Gastrocnemius medialis (tissue), 4 donors: ENCODE data around the gene SIN3A. TPM values are rescaled to one million over a fixed set of nuclear protein-coding genes. Genes with fewer than 3 reads are reported as not detected.

ENCODE experiments used
- ATAC-seq, 2 donors: fragments of 150-250 bp; one replicate each; pipeline ENCODE4 v1.9.1; 2016
- DNase-seq, 2 donors: peaks; one replicate each; pipeline ENCODE4 v3.0.0-alpha.2; 2019
- H3K27ac ChIP-seq, 4 donors: fragments of 200-600 bp; sonication (generic); 1 replicate in 1 of 4; 2 replicates in 3 of 4; pipeline ENCODE4 v1.5.1; 2016 to 2018; ENCODE audit warnings: mild to moderate bottlenecking in 2 of 4, moderate library complexity in 1 of 4
- H3K27me3 ChIP-seq, 3 donors: fragments of 200-600 bp; sonication (generic) in 2 of 3; 1 replicate in 1 of 3; 2 replicates in 2 of 3; pipeline versions ENCODE4 v1.5.1 to v1.6.0; 2016 to 2019; ENCODE audit warnings: mild to moderate bottlenecking in 1 of 3, moderate library complexity in 1 of 3
- H3K36me3 ChIP-seq, 2 donors: fragments of 200-600 bp; sonication (generic) in 1 of 2; one replicate each; pipeline ENCODE4 v1.5.1; 2017 to 2018
- H3K4me1 ChIP-seq, 2 donors: fragments of 200-600 bp; sonication (generic) in 1 of 2; one replicate each; pipeline ENCODE4 v1.5.1; 2016 to 2017; ENCODE audit warnings: mild to moderate bottlenecking in 2 of 2
- H3K4me3 ChIP-seq, 4 donors: fragments of 200-600 bp; sonication (generic) in 3 of 4; 1 replicate in 1 of 4; 2 replicates in 3 of 4; pipeline ENCODE4 v1.5.1; 2016 to 2019; ENCODE audit warnings: mild to moderate bottlenecking in 2 of 4
- H3K9me3 ChIP-seq, 3 donors: fragments of 200-600 bp; sonication (generic) in 2 of 3; 1 replicate in 1 of 3; 2 replicates in 2 of 3; pipeline ENCODE4 v1.5.1; 2016 to 2019
- CTCF ChIP-seq, 5 experiments: fragments of 450-650 bp in 3 of 5; fragments of 200-600 bp in 2 of 5; sonication (generic) in 2 of 5; IDR thresholded peaks in 4 of 5; conservative IDR thresholded peaks in 1 of 5; 1 replicate in 4 of 5; 2 replicates in 1 of 5; pipeline ENCODE4 v1.5.1; 2016 to 2019; ENCODE audit warnings: antibody characterized with exemption in 5 of 5, mild to moderate bottlenecking in 3 of 5, moderate library complexity in 3 of 5
- POLR2A ChIP-seq, 2 donors: fragments of 450-650 bp; IDR thresholded peaks; one replicate each; pipeline ENCODE4 v1.6.1; 2017; ENCODE audit warnings: antibody characterized with exemption in 2 of 2, mild to moderate bottlenecking in 2 of 2, moderate library complexity in 2 of 2
- in situ Hi-C, 4 donors: fragments of 200-750 bp; cut with MboI; loops; one replicate each; pipeline versions ENCODE4 v1.15.0 to v1.8.0; 2017; ENCODE audit warnings: low sequenced_read_pairs in 4 of 4
- intact Hi-C: fragments of 100-400 bp; cut with DNase I; formaldehyde crosslinking; loops from one replicate; pipeline ENCODE4 v1.15.1; 2023; ENCODE audit warnings: low total_unique reads
- total RNA-seq, 4 donors: library from RNA; depleted of rRNA; stranded (reverse); fragments of >200 nt; gene quantifications; one replicate each; pipeline versions ENCODE4 v1.1.0 to v1.2.3, GENCODE V29; 2016

The SIN3A gene
- total RNA-seq, 4 donors from 2014 or later: 16.1 to 25.3 (median 21.0) TPM

- in situ Hi-C loops (no loop called here), intact Hi-C loops (loop anchor here (10.0 kb wide), 1 partner anchor 95 kb away; no protein-coding TSS in a partner anchor)
- Histone ChIP-seq H3K4me3 (no peak overlapping the region), H3K27ac (no peak overlapping the region), H3K36me3 (no peaks in the 10 kb centered on the region), H3K4me1 (no peaks in the 10 kb centered on the region), H3K27me3 (no peaks in the 10 kb centered on the region), H3K9me3 (no peaks in the 10 kb centered on the region)
- no peak for TF ChIP-seq POLR2A (IDR thresholded peaks at IDR 0.05)
- DNase-seq: no peak
- no peak for ATAC-seq
Observed at GRCh38 chr15:75329571-75329970, 121.9 kb downstream of the SIN3A start.

GRCh38 chr15:75328493-75329314, 122.8 kb downstream of the SIN3A start:
- Histone ChIP-seq H3K9me3 (no peaks in the 10 kb centered on the region), H3K4me3 (no peak overlapping the region), H3K36me3 (no peaks in the 10 kb centered on the region), H3K27me3 (no peaks in the 10 kb centered on the region), H3K4me1 (no peaks in the 10 kb centered on the region), H3K27ac (no peak overlapping the region)
- in situ Hi-C loops: no loop called here
- TF ChIP-seq CTCF (IDR thresholded peaks at IDR 0.05 in 4 of 5, conservative IDR thresholded peaks at IDR 0.05 in 1 of 5) (no peak), POLR2A (IDR thresholded peaks at IDR 0.05) (no peak)
- no peak for DNase-seq
- intact Hi-C loops: loop anchor here (10.0 kb wide), 1 partner anchor 94 kb away; no protein-coding TSS in a partner anchor
- ATAC-seq: no peak

GRCh38 chr15:75327491-75327890, 124.0 kb downstream of the SIN3A start:
- Histone ChIP-seq H3K4me3 (no peak overlapping the region), H3K27ac (no peak overlapping the region), H3K4me1 (no peaks in the 10 kb centered on the region), H3K36me3 (no peaks in the 10 kb centered on the region), H3K9me3 (no peaks in the 10 kb centered on the region), H3K27me3 (no peaks in the 10 kb centered on the region)
- ATAC-seq (no peak), DNase-seq (no peak)
- TF ChIP-seq POLR2A (IDR thresholded peaks at IDR 0.05) (no peak), CTCF (IDR thresholded peaks at IDR 0.05 in 4 of 5, conservative IDR thresholded peaks at IDR 0.05 in 1 of 5) (no peak)
- in situ Hi-C loops (no loop called here), intact Hi-C loops (loop anchor here (10.0 kb wide), 1 partner anchor 93 kb away; no protein-coding TSS in a partner anchor)

GRCh38 chr15:75327005-75327404, 124.5 kb downstream of the SIN3A start:
- Histone ChIP-seq H3K27ac (no peak overlapping the region), H3K4me1 (no peaks in the 10 kb centered on the region), H3K4me3 (no peak overlapping the region), H3K27me3 (no peaks in the 10 kb centered on the region), H3K9me3 (no peaks in the 10 kb centered on the region), H3K36me3 (no peaks in the 10 kb centered on the region)
- TF ChIP-seq CTCF (IDR thresholded peaks at IDR 0.05 in 4 of 5, conservative IDR thresholded peaks at IDR 0.05 in 1 of 5) (no peak), POLR2A (IDR thresholded peaks at IDR 0.05) (no peak)
- intact Hi-C loops: loop anchor here (10.0 kb wide), 1 partner anchor 92 kb away; no protein-coding TSS in a partner anchor
- ATAC-seq (no peak), DNase-seq (no peak)
- in situ Hi-C loops: no loop called here

GRCh38 chr15:75325922-75326321, 125.6 kb downstream of the SIN3A start:
- in situ Hi-C loops (no loop called here), intact Hi-C loops (loop anchor here (10.0 kb wide), 1 partner anchor 91 kb away; no protein-coding TSS in a partner anchor)
- no peak for ATAC-seq
- no peak overlapping the region for H3K27ac ChIP-seq
- no peak overlapping the region for H3K4me3 ChIP-seq
- no peaks in the 10 kb centered on the region for H3K9me3 ChIP-seq
- H3K36me3 ChIP-seq: no peaks in the 10 kb centered on the region
- TF ChIP-seq POLR2A (IDR thresholded peaks at IDR 0.05): no peak
- TF ChIP-seq CTCF (IDR thresholded peaks at IDR 0.05 in 4 of 5, conservative IDR thresholded peaks at IDR 0.05 in 1 of 5): no peak
- H3K27me3 ChIP-seq: no peaks in the 10 kb centered on the region
- DNase-seq: no peak
- H3K4me1 ChIP-seq: no peaks in the 10 kb centered on the region
